UCSD-AML1 (cell line): ENCODE data around the gene FHIP1B.
A peak's percentile ranks its signal among the peaks of the same experiment; 100 is the strongest.
"Not testable (repeated sequence)": the region's sequence is repeated elsewhere in the genome, so short reads cannot be mapped to it uniquely, and the experiment has no call there.

Experiments used
- DNase-seq: peaks from one replicate; lab custom pipeline; 2025; ENCODE audit not compliant: unreplicated experiment; lab: John Stamatoyannopoulos, UW

FHIP1B gene

GRCh38 chr11:6234387-6235107 is at the start of gene FHIP1B:
FHIP1B (minus strand) TSS chr11:6234636; CDS start chr11:6224516, 10,120 bp downstream.
- DNase-seq = peak; percentile 99

GRCh38 chr11:6283453-6284023 is 49.1 kb upstream of the FHIP1B start:
- DNase-seq = no peak

DNA sequence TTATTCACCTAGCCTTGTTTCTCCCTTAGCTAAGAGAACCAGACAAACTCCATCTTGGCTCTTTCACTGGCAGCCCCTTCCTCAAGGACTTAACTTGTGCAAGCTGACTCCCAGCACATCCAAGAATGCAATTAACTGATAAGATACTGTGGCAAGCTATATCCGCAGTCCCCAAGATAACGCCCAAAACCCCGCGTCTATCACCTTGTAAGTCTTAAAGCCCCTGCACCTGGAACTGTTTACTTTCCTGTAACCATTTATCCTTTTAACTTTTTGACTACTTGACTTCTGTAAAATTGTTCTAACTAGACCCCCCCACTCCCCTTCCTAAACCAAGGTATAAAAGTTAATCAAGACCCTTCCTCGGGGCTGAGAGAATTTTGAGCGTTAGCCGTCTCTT is 46.4 kb upstream of the FHIP1B start:
- DNase-seq = not testable (repeated sequence)

- no peak for DNase-seq
These were observed 38.8 kb upstream of the FHIP1B start for GRCh38 chr11:6273188-6273587.

GRCh38 chr11:6271598-6271997 is 37.2 kb upstream of the FHIP1B start:
- no peak for DNase-seq

DNA sequence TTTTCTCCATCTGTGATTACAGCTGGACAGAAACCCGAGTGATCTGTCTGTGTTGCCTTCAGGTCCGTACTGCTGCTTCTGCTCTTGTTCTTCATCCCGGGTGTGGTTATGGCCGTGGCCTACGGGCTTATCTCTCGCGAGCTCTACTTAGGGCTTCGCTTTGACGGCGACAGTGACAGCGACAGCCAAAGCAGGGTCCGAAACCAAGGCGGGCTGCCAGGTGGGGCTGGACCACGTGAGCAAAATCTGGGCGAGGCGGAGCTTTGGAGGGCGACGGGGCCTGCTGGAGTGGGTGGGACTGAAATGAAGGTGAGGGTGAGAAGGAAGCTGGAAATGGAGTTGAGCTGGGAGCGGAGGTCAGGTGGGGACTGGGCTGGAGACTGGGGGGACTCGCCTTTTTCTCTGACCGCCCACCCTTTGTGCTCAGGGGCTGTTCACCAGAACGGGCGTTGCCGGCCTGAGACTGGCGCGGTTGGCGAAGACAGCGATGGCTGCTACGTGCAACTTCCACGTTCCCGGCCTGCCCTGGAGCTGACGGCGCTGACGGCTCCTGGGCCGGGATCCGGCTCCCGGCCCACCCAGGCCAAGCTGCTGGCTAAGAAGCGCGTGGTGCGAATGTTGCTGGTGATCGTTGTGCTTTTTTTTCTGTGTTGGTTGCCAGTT is 36.3 kb upstream of the FHIP1B start:
- no peak for DNase-seq

- DNase-seq = no peak
These were observed 35.6 kb upstream of the FHIP1B start for GRCh38 chr11:6269994-6270393.

DNA sequence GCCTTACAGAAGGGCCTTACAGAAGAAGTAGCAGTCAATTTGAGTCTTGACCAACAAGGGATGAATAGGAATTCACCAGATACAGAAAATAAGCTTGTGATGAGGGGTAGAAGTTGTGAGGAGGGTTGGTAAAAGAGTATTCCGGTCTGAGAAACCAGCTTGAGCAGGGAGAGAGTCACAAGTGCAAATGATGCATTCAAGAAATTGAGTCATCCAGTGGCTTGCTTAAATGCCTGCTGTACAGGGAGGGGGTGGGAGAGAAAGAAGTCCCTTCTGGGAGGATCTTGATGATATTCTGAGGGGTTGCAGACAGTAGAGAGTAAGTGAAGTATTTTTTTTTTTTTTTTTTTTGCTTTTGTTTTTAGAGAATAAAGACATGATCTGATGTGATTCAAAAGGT is 34.4 kb upstream of the FHIP1B start:
- no peak for DNase-seq

DNA sequence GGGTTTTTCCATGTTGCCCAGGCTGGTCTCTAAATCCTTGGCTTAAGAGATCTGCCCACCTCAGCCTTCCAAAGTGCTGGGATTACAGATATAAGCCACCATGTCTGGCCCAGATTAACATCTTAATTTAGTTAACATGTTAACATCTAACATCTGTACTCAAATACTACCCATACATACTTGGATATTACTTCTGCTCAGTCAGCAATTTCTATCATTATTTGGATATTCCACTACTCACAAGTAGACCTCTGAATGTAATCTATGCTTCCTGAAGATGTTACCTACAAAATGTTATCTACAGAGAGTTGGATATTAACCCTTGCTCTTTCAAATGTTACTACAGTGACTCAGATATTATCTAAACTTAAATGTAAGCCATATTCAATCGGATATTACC is 29.2 kb upstream of the FHIP1B start:
- DNase-seq = no peak

DNA sequence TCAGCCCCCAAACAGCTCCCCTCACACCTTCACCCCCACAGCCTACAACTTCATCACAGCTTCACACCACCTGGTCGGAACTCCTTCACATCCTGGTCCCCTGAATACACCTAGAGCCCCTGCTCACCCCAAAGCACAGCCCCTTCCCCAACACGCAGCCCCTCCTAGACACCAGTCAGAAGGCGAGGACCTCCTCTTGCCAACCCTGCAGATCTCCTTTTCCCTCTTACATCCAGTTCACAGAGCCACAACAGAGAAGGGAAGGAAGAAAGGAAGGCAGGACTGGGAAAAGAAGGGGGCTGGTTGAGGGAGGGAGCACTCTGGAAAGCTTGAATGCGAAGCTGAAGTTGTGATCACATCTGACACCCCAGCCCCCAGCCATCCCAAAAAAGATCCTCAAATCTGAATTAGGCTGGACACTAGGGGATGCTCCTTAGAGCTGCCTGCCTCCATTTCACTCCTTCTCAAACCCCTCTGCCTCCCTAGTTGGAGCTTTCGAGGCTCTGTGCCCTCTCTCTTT is 25.8 kb upstream of the FHIP1B start:
- DNase-seq = no peak

GRCh38 chr11:6258571-6259081 is 24.2 kb upstream of the FHIP1B start:
- no peak for DNase-seq

DNA sequence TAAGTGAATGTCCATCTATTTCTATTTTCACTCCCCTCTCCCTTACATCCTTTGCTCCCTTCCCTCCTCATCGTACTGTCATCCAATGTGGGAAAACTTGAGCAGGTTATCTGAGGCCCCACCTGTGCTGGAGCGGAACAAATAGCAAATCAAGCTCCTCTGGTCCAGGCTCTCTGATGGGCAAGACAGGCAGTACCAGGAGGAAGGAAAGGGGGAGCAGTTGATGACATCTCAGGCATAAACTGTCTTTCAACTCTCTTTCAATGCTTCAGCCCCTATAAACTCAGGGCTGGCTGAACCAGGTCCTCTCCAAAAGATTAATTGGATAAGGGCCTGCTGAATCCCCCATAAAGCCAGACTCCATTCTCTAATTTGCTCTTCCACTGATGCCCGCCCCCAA is 23.7 kb upstream of the FHIP1B start:
- no peak for DNase-seq

GRCh38 chr11:6253197-6253596 is 18.8 kb upstream of the FHIP1B start:
- no peak for DNase-seq

DNA sequence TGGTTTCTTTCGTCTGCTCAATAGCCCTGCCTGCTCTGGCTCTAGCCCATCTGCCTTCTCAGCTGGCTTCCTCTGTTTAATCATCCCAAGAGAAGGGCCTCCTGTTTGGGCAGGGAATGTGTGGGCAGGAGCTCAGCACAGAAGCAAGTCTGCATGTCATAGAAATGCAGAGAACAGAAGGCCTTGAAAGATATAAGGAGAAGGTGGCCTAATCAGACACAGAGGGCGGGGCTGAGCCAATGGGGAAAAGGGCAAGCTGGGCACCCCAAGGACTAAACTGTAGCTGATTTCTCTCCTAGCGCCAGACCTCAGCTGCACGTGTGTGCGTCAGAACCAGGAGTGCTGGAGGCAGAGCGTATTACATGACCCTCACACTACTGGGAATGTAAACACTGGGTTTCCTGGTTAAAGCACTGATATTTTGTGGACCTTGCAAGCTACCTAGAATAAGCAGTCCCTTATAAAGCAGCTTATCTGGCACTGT is 17.6 kb upstream of the FHIP1B start:
- no peak for DNase-seq

DNA sequence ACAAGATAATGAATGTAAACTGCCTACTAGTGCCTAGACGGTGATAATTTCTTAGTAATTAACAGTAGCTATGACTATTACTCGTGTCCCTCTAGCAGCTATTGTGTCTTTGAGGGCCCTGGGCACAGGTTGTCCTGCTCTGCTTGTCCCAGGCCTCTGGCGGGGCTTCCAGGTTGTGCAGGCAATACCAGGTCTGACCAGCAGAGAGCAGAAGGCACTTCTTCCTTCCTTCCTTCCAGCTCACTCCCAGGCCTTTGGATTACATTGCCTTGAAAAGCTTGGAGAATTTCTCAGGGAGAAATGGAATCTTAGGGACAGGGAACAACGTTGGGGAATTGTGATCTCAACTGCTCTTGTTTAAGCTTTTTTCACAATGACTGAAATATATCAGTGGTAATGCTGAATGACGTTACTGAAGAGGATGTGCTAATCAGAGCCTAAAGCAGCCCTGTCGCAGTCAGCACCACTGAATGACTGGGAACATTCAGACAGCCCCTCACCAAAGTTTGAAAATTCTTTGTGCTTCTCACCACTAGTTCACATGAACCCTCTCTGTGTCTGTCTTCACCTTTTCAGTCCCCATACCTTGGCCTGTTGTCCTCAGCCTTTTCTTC is 16.8 kb upstream of the FHIP1B start:
- peak; percentile 30 for DNase-seq

DNA sequence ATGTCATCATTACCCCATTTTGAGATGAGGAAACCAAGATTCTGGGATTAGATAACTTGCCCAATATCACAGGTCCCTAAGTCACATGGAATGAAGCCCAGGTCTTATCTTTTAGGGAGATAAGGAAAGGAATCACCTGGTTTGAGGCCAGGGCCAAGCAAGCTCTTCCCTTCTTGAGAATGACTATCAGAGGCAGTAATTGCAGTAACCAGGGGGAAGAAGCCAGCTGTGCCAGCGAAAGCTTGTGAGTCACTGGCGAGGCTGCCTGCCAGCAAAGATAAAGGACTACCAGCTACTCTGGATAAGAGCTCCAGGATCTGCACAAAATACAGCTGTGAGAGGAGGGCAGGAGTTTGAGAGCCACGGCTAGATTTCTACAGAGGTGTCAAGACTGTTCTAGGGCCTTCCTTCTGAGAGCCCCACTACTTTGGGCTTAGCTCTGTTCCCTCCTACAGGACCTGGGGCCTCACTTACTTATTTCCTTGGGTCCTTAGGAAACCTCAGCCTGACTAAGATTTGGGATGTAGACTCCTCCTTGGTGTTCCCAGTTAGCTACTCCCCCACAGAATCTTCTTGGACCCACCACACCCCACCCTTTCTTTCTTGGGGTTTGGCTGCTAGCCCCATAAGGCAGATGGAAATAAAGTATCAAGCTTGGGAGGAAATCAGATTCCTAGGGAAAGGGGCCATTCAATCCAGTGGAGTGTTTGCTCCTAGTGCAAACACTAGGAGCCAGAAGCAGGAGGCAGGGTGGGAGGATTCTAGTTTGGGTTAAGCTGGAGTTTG is 15.5 kb upstream of the FHIP1B start:
- peak; percentile 25 for DNase-seq

DNA sequence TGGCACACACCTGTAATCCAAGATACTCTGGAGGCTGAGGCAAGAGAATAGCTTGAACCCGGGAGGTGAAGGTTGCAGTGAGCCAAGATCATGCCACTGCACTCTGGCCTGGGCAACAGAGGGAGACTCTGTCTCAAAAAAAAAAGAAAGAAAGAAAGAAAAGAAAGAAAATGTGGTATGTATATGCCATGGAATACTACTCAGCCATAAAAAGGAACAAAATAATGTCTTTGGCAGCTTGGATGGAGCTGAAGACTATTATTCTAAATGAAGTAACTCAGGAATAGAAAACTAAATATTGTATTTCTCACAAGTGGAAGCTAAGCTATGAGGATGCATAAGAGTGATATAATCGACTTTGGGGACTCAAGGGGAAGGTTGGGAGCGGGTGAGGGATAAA is 14.5 kb upstream of the FHIP1B start:
- DNase-seq = not testable (repeated sequence)

GRCh38 chr11:6248248-6248647 is 13.8 kb upstream of the FHIP1B start:
- no peak for DNase-seq

DNA sequence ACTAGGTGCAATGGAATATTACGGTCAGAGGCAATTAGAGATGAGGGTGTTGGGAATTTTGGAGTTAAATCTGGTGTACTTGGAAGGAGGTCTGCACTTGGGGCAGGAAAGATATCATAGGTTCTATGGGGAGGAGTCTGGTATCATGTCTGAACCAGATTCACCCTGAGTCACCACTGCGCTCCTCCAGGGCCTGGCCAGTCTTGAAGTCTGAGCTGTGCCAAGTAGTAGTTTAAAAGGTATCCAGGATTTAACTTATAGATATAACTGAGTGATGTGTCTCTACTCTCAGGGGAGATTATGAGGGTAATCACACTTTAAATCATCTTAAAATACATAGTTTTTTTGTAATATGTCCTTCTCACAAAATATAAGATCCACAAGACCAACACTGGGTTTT is 11.1 kb upstream of the FHIP1B start:
- no peak for DNase-seq

DNA sequence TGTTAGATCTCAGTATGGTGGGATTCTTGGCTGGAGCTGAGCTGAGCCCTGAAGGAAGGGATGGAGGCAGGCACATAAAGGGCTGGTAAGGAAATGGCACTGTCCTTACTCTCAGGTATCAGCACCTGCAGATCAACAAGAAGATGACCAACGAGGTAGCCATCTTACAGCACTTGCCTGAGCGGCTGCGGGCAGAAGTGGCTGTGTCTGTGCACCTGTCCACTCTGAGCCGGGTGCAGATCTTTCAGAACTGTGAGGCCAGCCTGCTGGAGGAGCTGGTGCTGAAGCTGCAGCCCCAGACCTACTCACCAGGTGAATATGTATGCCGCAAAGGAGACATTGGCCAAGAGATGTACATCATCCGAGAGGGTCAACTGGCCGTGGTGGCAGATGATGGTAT is 6.9 kb upstream of the FHIP1B start:
- DNase-seq = no peak

DNA sequence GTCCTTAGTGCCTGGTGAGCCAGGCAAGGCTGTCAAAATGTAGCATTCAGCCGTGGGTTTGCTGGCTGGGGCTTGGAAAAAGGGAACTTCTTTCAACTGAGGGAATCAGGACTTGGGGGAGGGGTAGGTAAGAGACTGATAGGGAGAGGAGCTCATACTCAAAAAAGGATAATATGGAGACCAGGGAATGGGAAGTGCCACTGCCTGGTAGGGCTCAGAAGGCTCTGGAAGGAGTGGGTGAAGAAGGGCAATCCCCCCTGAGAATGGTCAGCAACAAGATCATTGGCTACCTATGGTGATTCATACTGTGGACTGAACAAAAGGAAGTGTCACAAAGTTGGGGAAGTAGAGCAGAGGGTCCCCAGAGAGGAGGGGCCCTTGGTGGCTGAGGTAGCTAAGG is 6.3 kb upstream of the FHIP1B start:
- peak; percentile 24 for DNase-seq
